ENCODE measurements around the gene KHSRP.
"Not testable (repeated sequence)": the region's sequence is repeated elsewhere in the genome, so short reads cannot be mapped to it uniquely, and the experiment has no call there.

Gene KHSRP

DNA sequence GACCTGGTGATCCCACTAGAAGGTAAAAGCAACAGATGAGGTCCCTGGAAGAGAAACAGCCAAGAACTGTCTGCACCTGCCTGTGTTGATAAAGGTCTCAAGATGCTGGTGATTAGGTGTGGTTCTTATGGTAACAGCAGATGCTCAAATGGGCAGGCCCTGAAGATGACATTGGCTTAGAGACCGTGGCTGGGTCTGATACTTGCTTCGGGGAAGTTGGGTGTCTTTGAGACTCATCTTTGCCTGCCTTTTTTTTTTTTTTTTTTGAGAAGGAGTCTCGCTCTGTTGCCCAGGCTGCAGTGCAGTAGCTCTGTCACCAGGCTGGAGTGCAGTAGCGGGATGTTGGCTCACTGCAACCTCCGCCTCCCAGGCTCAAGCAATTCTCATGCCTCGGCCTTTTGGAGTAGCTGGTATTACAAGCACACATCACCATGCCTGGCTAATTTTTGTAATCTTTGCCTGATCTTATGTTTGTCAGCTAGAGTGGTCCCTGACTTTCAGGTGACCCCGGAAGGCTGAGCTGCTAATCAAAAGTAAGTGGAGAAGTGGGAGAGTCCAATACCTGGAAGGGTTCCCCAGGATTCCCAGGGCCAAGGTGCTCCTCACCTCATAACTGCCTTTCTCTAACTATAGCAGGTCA lies 27.1 kb upstream of the KHSRP start:
- DNase-seq: no peak

DNA sequence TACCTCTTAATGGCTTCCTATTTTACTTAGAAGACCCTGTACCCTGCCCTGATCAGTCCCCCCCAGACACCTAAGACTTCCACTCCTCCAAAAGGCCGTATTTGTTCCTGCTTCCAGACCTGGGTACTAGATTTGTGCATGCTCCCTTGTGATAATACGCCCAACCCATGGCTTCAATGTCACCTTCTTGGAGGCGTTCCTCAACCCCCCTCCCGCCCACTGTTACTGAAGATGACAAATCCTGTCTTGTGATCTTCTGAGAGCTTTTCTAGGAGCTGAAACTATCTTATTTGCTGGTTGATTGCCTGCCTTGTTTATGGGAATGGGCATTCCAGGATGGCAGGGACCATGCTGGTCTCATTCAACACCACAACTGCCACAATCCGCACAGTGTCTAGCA lies 25.6 kb upstream of the KHSRP start:
- no peak for DNase-seq

- DNase-seq: no peak
These were observed 23.4 kb upstream of the KHSRP start for GRCh38 chr19:6448045-6448444.

GRCh38 chr19:6446452-6446851 lies 21.8 kb upstream of the KHSRP start:
- no peak for DNase-seq

DNA sequence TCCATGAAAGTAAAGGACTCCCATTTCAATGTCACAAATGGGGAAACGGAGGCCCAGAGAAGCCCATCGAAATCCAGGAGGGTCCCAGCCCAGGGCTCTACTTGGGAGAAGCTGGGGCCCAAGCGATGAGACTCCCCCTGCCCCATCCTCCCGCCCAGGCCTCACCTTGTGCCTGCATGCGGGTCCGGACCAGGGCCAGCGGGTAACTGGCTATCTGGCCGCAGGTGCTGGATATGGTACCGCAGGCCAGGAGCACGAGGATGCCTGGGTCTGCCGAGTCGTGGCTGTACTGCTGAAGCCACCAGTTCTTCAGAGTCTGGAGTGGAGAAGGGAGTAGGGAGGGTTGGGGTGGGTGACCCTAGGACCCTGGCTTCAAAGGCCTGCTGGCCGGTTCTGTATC lies 19.4 kb upstream of the KHSRP start:
- DNase-seq: no peak

DNA sequence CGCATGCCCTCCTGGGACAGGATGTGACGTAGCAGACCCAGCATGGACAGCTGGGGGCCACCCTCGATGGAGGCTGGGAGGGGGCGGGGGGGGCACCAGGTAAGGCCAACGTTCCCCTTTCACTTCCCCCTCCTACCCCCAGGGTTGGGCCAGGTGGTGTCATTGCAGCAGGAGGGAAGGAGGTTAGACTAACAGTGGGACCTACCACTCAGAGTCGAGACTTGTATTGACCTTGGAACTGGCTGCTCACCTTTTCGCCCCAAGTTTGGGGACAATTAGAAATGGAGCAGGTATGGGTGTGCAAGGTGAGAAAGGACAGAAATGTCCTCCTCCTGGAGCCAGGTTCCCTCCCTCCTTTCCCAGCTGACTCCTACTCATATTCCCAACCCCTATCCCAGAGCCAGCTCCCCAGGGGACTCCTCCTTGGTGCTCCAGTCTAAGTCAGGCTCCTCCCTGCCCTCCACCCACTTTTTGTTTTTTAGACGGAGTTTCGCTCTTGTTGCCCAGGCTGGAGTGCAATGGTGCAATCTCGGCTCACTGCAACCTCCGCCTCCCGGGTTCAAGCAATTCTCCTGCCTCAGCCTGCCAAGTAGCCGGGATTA lies 17.6 kb upstream of the KHSRP start:
- DNase-seq: no peak

GRCh38 chr19:6440905-6441304 lies 16.3 kb upstream of the KHSRP start:
- no peak for DNase-seq

DNA sequence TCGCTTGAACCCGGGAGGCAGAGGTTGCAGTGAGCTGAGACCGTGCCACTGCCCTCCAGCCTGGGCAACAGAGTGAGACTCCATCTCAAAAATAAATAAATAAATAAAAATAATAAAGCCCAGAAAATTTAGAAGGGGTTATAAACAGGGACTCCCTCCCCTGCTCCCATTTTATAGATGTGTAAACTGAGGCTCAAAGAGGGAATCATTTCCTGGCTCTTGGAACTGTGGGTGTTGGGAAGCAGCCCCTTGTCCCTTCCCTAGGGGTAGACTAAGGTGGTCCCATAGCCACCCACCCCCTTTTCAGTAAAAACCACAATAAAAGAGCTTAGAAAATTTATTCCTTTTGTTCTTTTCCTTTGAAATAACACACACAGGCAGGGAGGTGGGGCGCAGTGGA lies 15.1 kb upstream of the KHSRP start:
- DNase-seq: no peak

- no peak for DNase-seq
These were observed 9.1 kb upstream of the KHSRP start, which contains the start of gene SLC25A41 for GRCh38 chr19:6433663-6434062. SLC25A41 (minus strand) TSS chr19:6433763; CDS start chr19:6433693, 70 bp downstream.

GRCh38 chr19:6433165-6433564 lies 8.6 kb upstream of the KHSRP start:
- no peak for DNase-seq

DNA sequence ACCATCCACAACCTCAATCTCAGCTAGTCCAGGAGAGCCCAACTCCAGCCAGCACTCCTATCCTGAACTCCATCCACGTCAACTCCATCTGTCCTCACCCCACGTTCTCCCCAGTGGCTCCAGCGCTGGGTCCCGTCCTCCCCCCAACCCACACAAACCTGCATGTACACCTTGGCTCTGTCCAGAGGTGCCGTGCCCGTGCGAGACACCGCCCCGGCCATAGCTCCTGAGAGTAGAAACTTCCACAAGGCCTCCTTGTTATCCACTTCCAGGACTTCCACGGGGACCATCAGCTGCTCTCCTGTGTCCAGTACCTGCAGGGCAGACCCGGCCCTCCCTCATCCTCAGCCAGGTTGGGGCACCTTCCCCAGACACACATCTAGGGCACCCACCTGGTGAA lies 7.3 kb upstream of the KHSRP start:
- DNase-seq: no peak

DNA sequence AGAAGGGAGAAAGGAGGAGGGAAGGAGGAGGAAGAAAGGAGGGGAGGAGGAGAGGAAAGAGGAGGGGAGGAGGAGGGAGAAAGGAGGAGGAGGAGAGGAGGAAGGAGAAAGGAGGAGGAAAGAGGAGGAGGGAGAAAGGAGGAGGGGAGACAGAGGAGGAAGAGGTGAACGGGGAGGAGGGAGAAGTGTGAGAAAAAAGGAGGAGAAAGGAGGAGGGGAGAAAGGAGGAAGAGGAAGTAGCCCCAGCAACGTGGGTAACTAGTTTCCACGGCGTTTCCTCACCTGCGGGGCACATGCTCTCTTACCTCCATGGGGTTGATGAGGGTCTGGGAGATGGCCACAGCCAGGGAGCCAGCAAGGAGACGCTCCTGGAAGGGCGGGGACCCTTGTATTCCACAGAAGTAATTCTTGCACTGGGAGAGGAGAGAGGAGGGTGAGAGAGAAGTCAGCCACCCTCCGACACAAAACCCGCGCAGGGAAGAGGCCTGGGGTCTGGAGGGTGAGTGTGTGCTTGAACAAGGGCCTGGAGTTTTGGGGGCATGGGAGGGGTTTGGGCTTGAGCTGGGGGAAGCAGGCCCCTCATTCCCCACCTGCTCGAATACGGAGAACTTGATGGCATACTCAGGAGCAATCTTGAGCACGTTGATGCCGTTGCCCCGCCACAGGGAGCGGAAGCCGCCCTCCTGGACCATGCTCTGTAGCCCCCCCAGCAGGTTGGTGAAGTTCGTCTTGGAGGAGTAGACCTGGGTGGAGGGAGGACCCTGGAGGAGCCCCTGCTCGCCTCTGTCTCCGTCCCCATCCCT lies 5.0 kb upstream of the KHSRP start:
- no peak for DNase-seq

DNA sequence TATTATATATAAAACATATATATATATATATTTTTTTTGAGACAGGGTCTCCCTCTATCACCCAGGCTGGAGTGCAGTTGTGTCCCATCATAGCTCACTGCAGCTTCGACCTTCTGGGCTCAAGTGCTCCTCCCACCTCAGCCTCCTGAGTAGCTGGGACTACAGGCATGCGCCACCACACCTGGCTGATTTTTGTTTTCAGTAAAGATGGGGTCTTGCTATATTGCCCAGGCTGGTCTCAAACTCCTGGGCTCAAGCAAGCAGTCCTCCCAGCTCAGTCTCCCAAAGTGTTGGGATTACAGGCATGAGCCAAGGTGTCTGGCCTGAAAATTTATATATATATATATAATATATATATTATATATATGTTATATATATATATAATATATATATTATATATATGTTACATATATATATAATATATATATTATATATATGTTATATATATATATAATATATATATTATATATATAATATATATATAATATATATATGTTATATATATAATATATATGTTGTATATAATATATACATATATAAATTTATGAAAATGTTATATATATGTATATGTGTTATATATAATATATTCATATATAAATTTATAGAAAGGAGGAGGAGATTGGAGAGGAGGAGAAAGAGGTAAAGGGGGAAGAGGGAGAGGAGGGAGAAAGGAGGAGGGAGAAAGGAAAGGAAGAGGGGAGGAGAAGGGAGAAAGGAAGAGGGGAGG lies 4.2 kb upstream of the KHSRP start:
- not testable (repeated sequence) for DNase-seq

- DNase-seq: no peak
These were observed 2.5 kb upstream of the KHSRP start for GRCh38 chr19:6427131-6427530.

DNA sequence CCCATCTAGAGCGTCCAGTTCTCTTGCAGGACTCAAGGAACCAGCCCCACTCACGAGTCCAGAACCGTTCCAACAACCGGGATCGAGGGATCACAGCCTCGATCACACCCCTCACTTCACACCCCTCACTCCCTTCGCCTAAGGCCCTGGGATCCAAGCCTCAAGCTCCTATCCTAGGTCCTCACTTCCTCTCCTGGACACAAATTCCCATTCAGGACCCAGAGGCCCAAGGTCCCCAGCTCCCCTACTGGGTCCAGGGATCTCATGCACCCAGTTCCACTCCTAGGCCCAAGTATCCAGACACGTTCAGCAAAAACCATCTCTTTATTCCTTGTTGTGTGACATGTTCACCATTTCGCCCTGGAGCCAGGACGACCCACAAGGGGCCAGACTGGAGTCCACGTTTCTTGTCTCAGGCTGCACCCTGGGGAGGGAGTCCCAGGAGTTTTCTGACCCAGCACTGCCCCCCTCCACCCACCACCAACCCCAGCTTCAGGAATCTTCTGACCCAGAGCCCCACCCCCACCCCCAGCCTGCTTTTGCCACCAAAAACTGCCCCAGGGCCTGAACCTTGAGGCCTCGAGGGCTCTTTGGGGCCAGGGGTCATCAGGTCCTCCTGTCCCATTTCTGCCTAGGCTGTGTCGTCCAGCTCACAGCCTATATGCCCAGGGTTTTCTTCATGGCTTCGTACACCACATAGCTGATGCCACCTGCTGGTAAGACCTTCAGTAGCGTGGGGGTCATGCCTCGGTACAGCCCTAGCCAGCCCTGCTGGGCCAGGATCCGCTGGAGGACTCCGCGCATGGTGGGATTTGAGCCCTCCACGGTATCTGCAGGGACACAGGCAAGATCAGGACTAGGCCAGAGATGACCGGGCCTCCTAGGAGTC lies 1.4 kb upstream of the KHSRP start:
- peak in 1 of 2 experiments; percentile 23 for DNase-seq

DNA sequence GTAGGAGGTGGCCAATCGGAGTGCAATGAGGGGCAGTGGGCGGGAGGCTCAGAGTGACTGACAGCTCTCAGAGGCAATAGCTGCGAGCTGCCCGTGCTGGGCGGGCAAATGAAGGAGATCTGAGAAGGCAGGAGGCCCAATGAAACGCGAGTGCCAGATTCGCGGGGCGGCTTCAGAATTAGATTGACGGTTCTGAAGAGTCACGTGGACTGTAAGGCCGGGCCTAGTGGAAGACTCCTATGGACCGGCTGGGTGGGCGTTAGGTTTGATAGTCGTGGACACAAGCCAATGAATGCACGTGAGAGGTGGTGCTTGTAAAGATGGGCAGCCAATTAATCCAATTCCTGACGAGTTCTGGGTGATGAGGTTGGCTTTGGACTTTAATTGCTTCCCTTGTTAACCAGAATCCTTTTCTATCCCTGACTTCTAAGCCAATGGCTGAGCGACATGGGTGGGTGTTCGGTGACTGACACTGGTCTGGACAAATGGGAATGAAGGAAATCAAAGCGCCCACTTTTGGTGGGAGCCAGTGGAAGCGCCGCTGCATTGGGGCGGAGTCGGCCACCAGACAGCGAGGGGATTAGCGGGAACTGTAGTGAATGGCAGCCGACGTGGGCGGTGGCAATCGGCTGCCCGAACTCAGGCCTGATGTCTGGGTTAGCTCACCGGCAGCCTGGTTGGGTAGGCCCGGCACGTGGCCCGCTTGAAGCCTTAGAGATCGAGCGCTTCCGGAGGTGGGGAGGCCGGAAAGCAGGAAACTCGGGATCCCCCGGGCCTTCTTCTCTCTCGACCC lies 524 bp upstream of the KHSRP start:
- peak; percentile 99 for DNase-seq

- peak; percentile 36 to 59 for DNase-seq
These were observed 964 bp downstream of the KHSRP start for GRCh38 chr19:6423499-6424194.

- DNase-seq: no peak
These were observed 3.3 kb downstream of the KHSRP start for GRCh38 chr19:6421075-6422014.

DNA sequence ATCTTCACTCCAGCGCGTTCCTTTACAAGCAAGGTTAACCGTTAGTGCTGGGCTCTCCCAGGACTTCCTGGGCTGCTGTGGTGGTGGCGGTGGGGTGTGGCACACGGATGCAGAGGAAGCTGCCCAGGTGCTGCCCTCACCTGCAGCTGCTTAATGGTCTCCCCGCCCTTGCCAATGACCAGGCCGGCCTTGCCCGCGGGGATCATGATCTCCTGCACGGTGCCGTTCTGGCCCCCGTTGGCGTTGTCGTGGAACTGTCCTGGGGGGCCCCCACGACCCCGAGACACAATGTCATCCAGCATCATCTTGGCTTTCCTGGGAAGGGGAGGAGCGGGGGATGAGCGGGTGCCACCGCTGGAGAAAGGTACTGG lies 6.1 kb downstream of the KHSRP start:
- no peak for DNase-seq

Measured in activated CD4-positive, alpha-beta T cell treated with anti-CD3 and anti-CD28 coated beads, Interleukin-2, amount 50 U/mL, for 48 hours (primary cell).